Measurements from ENCODE around the gene HEATR5A. TPM values are rescaled to one million over a fixed set of nuclear protein-coding genes. Genes with fewer than 3 reads are reported as not detected.

The HEATR5A gene
- polyA plus RNA-seq, 1 donor (not counting 4 experiments of a cell fraction or from before 2014, with no cell fraction given) = 16.7 TPM

DNA sequence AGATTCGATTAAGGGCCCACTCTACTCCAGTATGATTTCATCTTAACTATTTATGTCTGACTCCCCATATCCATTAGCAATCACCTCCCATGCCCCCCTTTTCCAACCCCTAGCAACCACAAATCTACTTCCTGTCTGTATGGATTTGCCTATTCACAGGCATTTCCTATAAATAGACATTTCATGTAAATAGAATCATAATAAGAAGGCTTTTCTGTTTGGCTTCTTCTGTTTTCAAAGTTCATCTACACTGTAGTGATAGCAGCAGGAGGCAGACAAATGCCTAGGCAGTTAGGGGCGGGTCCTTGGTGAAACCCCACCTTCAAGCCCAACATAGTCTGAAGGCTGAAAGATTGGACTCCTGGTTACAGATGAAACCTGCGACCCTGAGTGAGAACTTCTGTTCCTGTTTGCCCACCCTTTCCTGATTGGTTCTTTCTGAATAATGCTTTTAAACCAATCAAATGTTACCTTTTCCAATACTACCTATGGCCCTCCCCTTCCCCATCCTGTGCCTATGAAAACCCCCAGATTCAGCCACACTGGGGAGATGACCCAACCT, 150.6 kb downstream of the HEATR5A start:
- Histone ChIP-seq H3K4me1 (ENCODE audit: control insufficient read depth, extremely low read depth, insufficient read depth, low read length) (peaks cover 23% of the 10 kb centered on the region), H3K36me3 (ENCODE audit: control insufficient read depth in 2 of 2, extremely low read depth in 1 of 2, insufficient read depth in 2 of 2, low read length in 2 of 2) (no peaks in the 10 kb centered on the region), H3K9me3 (ENCODE audit: control insufficient read depth, low read depth, low read length) (peaks cover 4% of the 10 kb centered on the region), H3K4me3 (ENCODE audit: control insufficient read depth in 2 of 3, extremely low read depth in 1 of 3, insufficient read depth in 2 of 3, low read depth in 1 of 3, low read length in 3 of 3) (no peak overlapping the region), H4K20me1 (ENCODE audit: control insufficient read depth, extremely low read depth, insufficient read depth, low read length) (no peaks in the 10 kb centered on the region), H3K9me1 (ENCODE audit: control insufficient read depth, extremely low read depth, insufficient read depth, low read length) (no peaks in the 10 kb centered on the region), H3K9ac (ENCODE audit: control insufficient read depth, extremely low read depth, insufficient read depth, low read length) (no peak overlapping the region), H3K4me2 (ENCODE audit: control insufficient read depth, extremely low read depth, insufficient read depth, low read depth, low read length) (no peak overlapping the region), H3K79me2 (ENCODE audit: control insufficient read depth, insufficient read depth, low read length) (no peaks in the 10 kb centered on the region), H3K27ac (ENCODE audit: control insufficient read depth, insufficient read depth, low read length) (no peak overlapping the region), H3K27me3 (ENCODE audit: control insufficient read depth, extremely low read depth, insufficient read depth, low read length) (no peaks in the 10 kb centered on the region), H2AFZ (ENCODE audit: control insufficient read depth, low read length) (peak overlapping the region; percentile 10)
- FAIRE-seq (no peak), DNase-seq (ENCODE audit: low read depth, low spot score) (no peak)
- dilution Hi-C loops (cut with MboI; ENCODE audit: extremely low pct_ligation_motif_present, low sequenced_read_pairs) = no loop called here
- TF ChIP-seq EZH2 (IDR thresholded peaks at IDR 0.05; ENCODE audit: low read length) = no peak
- TF ChIP-seq, protein P1, sequence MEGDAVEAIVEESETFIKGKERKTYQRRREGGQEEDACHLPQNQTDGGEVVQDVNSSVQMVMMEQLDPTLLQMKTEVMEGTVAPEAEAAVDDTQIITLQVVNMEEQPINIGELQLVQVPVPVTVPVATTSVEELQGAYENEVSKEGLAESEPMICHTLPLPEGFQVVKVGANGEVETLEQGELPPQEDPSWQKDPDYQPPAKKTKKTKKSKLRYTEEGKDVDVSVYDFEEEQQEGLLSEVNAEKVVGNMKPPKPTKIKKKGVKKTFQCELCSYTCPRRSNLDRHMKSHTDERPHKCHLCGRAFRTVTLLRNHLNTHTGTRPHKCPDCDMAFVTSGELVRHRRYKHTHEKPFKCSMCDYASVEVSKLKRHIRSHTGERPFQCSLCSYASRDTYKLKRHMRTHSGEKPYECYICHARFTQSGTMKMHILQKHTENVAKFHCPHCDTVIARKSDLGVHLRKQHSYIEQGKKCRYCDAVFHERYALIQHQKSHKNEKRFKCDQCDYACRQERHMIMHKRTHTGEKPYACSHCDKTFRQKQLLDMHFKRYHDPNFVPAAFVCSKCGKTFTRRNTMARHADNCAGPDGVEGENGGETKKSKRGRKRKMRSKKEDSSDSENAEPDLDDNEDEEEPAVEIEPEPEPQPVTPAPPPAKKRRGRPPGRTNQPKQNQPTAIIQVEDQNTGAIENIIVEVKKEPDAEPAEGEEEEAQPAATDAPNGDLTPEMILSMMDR (optimal IDR thresholded peaks at IDR 0.05 in 1 of 3, IDR thresholded peaks at IDR 0.05 in 1 of 3, conservative IDR thresholded peaks at IDR 0.05 in 1 of 3; ENCODE audit: extremely low read depth in 1 of 3, insufficient read depth in 2 of 3, low read length in 3 of 3) = no peak

DNA sequence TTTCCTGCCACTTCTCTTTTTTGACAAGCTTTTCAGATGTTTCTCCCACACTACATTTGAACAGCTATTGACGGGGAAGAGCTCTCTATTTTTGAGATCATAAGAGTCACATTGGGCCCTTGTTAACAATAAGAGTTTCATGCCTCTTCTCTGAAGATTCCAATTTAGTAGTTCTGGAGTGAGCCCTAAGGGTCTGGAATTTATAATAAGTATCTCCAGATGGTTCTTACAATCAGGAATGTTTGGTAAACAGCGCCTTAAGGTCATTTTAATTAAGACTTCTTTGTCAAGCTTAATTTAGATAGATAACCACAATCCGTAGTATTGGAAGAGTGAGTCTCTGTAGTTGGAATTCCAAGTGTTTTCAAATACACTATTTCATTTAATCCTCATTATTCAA, 152.1 kb downstream of the HEATR5A start:
- Histone ChIP-seq H3K9me3 (ENCODE audit: control insufficient read depth, low read depth, low read length) (peaks cover 4% of the 10 kb centered on the region), H3K36me3 (ENCODE audit: control insufficient read depth in 2 of 2, extremely low read depth in 1 of 2, insufficient read depth in 2 of 2, low read length in 2 of 2) (no peaks in the 10 kb centered on the region), H3K79me2 (ENCODE audit: control insufficient read depth, insufficient read depth, low read length) (no peaks in the 10 kb centered on the region), H3K9me1 (ENCODE audit: control insufficient read depth, extremely low read depth, insufficient read depth, low read length) (no peaks in the 10 kb centered on the region), H4K20me1 (ENCODE audit: control insufficient read depth, extremely low read depth, insufficient read depth, low read length) (no peaks in the 10 kb centered on the region), H3K4me2 (ENCODE audit: control insufficient read depth, extremely low read depth, insufficient read depth, low read depth, low read length) (no peak overlapping the region), H3K9ac (ENCODE audit: control insufficient read depth, extremely low read depth, insufficient read depth, low read length) (no peak overlapping the region), H3K27ac (ENCODE audit: control insufficient read depth, insufficient read depth, low read length) (no peak overlapping the region), H3K4me3 (ENCODE audit: control insufficient read depth in 2 of 3, extremely low read depth in 1 of 3, insufficient read depth in 2 of 3, low read depth in 1 of 3, low read length in 3 of 3) (no peak overlapping the region), H3K4me1 (ENCODE audit: control insufficient read depth, extremely low read depth, insufficient read depth, low read length) (peaks cover 33% of the 10 kb centered on the region), H2AFZ (ENCODE audit: control insufficient read depth, low read length) (no peak overlapping the region), H3K27me3 (ENCODE audit: control insufficient read depth, extremely low read depth, insufficient read depth, low read length) (no peaks in the 10 kb centered on the region)
- DNase-seq (ENCODE audit: low read depth, low spot score) (no peak), FAIRE-seq (no peak)
- TF ChIP-seq EZH2 (IDR thresholded peaks at IDR 0.05; ENCODE audit: low read length) = no peak
- TF ChIP-seq, protein P1 (optimal IDR thresholded peaks at IDR 0.05 in 1 of 3, IDR thresholded peaks at IDR 0.05 in 1 of 3, conservative IDR thresholded peaks at IDR 0.05 in 1 of 3; ENCODE audit: extremely low read depth in 1 of 3, insufficient read depth in 2 of 3, low read length in 3 of 3) = no peak
- dilution Hi-C loops (cut with MboI; ENCODE audit: extremely low pct_ligation_motif_present, low sequenced_read_pairs) = no loop called here

Measured in keratinocyte (primary cell).